ENCODE data around the gene GCA. TPM values are rescaled to one million over a fixed set of nuclear protein-coding genes. Genes with fewer than 3 reads are reported as not detected.
A peak's percentile ranks its signal among the peaks of the same experiment; 100 is the strongest.

GCA gene
- total RNA-seq (2021; fragmentation: NEBNext Ultra II Directional; extraction: Animal tissue kit (Norgen Biotek cat#: 25700)) (37.2 and 42.0 TPM in 2 replicates), polyA plus RNA-seq (2011; rRNA removed) (27.1 and 37.4 TPM in 2 replicates), polyA minus RNA-seq (2011; rRNA and poly(A)+ RNA removed) (38.8 and 41.2 TPM in 2 replicates)
- 41.2 TPM for polyA plus RNA-seq (2011; cell fraction: cytosol; rRNA removed)
- polyA plus RNA-seq (2011; cell fraction: nucleus; rRNA removed) = 39.4 TPM
- polyA plus RNA-seq (2012, experiment 1 of 2) = 47.8 to 68.4 TPM (median 56.9 TPM) in 4 replicates
- polyA plus RNA-seq (2012, experiment 2 of 2) = 4.8 TPM
- polyA plus RNA-seq (2013, experiment 1 of 2) = 17.2 TPM
- 16.9 TPM for polyA plus RNA-seq (2013, experiment 2 of 2)
- polyA minus RNA-seq (2011; cell fraction: cytosol; rRNA and poly(A)+ RNA removed) = 56.7 TPM
- polyA minus RNA-seq (2011; cell fraction: nucleus; rRNA and poly(A)+ RNA removed) = 21.2 TPM
- long read RNA-seq, experiment 1, transcript GCA-204 (8 exons, 1,992 nt) = major isoform, 23 of 46 reads
- long read RNA-seq, experiment 1, partial matches to known transcripts = 7 of 46 reads
- long read RNA-seq, experiment 1, other reads (novel, unspliced or antisense) = 15 of 46 reads
- long read RNA-seq, experiment 2, transcript GCA-204 (8 exons, 1,992 nt) = major isoform, 83 of 94 reads
- long read RNA-seq, experiment 2, partial matches to known transcripts = 1 of 94 reads
- long read RNA-seq, experiment 2, other reads (novel, unspliced or antisense) = 8 of 94 reads

GRCh38 chr2:162343824-162344616 lies at the start of gene GCA:
Gene GCA (plus strand): TSS chr2:162344132. CDS start chr2:162344249, 117 bp downstream.
- Histone ChIP-seq H2AK5ac (ENCODE audit: low read depth, low read length) (no peak within 1 kb of the TSS), H3K4me1 (replicated peaks in 1 of 4; ENCODE audit: control insufficient read depth in 3 of 4, insufficient read depth in 4 of 4, low read length in 3 of 4) (peaks cover 0 to 2% (median 0%) of the 10 kb centered on the region in 4 experiments; a peak in 3 of 7 replicates), H3K23me2 (ENCODE audit: low read depth, low read length) (0 out of 2 replicates have a peak, but pooled peaks cover 2% of the 10 kb centered on the region), H2BK12ac (ENCODE audit: low read depth, low read length) (no peak within 1 kb of the TSS), H3K4ac (replicated peaks; ENCODE audit: insufficient read length, low read depth, low read length) (no peak within 1 kb of the TSS), H2BK5ac (ENCODE audit: low read depth, low read length) (peak within 1 kb of the TSS; percentile 93), H4K5ac (ENCODE audit: insufficient read length, low read depth, low read length) (peak within 1 kb of the TSS; percentile 63), H3K18ac (ENCODE audit: extremely low read depth, low read length) (peak within 1 kb of the TSS; percentile 60; the same call in 1 of the 2 replicates), H4K91ac (replicated peaks; ENCODE audit: insufficient read length, low read length) (peak within 1 kb of the TSS; percentile 35), H3K23ac (ENCODE audit: insufficient read length) (no peak within 1 kb of the TSS), H2AFZ (ENCODE audit: low read length) (peak within 1 kb of the TSS; percentile 92), H3K36me3 (ENCODE audit: control insufficient read depth in 2 of 4, insufficient read depth in 4 of 4, low read length in 3 of 4) (peaks cover 0 to 2% (median 0%) of the 10 kb centered on the region in 4 experiments; a peak in 1 of 8 replicates), H3K79me2 (ENCODE audit: control insufficient read depth in 1 of 2, insufficient read depth in 2 of 2, low read length in 2 of 2) (peaks cover 0 to 35% of the 10 kb centered on the region in 2 experiments; a peak in 3 of 4 replicates), H2BK120ac (replicated peaks; ENCODE audit: low read depth, low read length) (peak within 1 kb of the TSS; percentile 79), H4K8ac (ENCODE audit: extremely low read depth, insufficient read depth, low read length) (no peak within 1 kb of the TSS; the same call in 1 of the 2 replicates), H3K9me3 (ENCODE audit: insufficient read depth in 2 of 2, low read depth in 1 of 2, low read length in 1 of 2) (no peaks in the 10 kb centered on the region), H3K14ac (ENCODE audit: insufficient read length) (no peak within 1 kb of the TSS), H3K4me2 (ENCODE audit: insufficient read depth in 1 of 2, low read depth in 2 of 2, low read length in 2 of 2) (peak within 1 kb of the TSS; percentile 67 to 70), H3K27me3 (replicated peaks in 1 of 4; ENCODE audit: control insufficient read depth in 3 of 4, extremely low read depth in 1 of 4, insufficient read depth in 3 of 4, low read length in 3 of 4) (no peaks in the 10 kb centered on the region), H2BK20ac (ENCODE audit: low read length) (no peak within 1 kb of the TSS), H3K4me3 (ENCODE audit: extremely low read depth in 1 of 4, insufficient read depth in 2 of 4, low read depth in 3 of 4, low read length in 4 of 4) (peak within 1 kb of the TSS; percentile 48 to 93 (median 86)), H2BK15ac (ENCODE audit: low read length) (0 out of 2 replicates have a peak within 1 kb of the TSS, but pooled peaks have one; percentile 18), H3K79me1 (ENCODE audit: low read depth, low read length) (no peaks in the 10 kb centered on the region), H3K9ac (replicated peaks in 1 of 4; ENCODE audit: extremely low read depth in 1 of 4, low read depth in 3 of 4, low read length in 3 of 4) (peak within 1 kb of the TSS in 3 of 4 experiments; percentile 78 to 84 (median 80); a peak in 6 of 7 replicates), H3K27ac (ENCODE audit: low read depth, low read length) (peak within 1 kb of the TSS; percentile 48; the same call in 1 of the 2 replicates), H3K56ac (replicated peaks; ENCODE audit: insufficient read length, low read depth, low read length) (no peak within 1 kb of the TSS), H4K20me1 (replicated peaks in 1 of 2; ENCODE audit: control insufficient read depth in 1 of 2, insufficient read depth in 2 of 2, low read length in 2 of 2) (no peaks in the 10 kb centered on the region)
- DNase-seq (ENCODE audit: low read depth in 1 of 2, low spot score in 2 of 2) (peak; percentile 95 to 96), FAIRE-seq (peak; percentile 96)
- POLR2A ChIA-PET (ENCODE audit: partially characterized antibody) = no interaction called here
- CTCF ChIA-PET (ENCODE audit: partially characterized antibody) = interaction anchor here (0.6 to 2.6 kb wide), 3 partner anchors 9 to 453 kb away, joined by 3 to 14 read pairs (median 4); no protein-coding TSS in a partner anchor
- 1% methylated on average over 52 of the region's 57 CpGs; no CpG with 5 or more reads in 1 of the 2 experiments for WGBS, 2 experiments (ENCODE audit: extremely low coverage in 1 of 2, insufficient coverage in 1 of 2, insufficient read length in 1 of 2, insufficient replicate concordance in 2 of 2, low coverage in 1 of 2, low lambda C conversion rate in 2 of 2, missing lambda C conversion rate in 1 of 2)
- TF ChIP-seq TEAD4 (IDR thresholded peaks at IDR 0.05; ENCODE audit: low read depth, low read length) = peak; percentile 26; the same call in 1 of the 2 replicates
- no peak for TF ChIP-seq EP300 (IDR thresholded peaks at IDR 0.05; ENCODE audit: borderline replicate concordance in 1 of 2, low read depth in 2 of 2, low read length in 2 of 2)
- peak; percentile 82 for TF ChIP-seq TAF1 (IDR thresholded peaks at IDR 0.05; ENCODE audit: low read depth, low read length)
- TF ChIP-seq POLR2AphosphoS5 (IDR thresholded peaks at IDR 0.05; ENCODE audit: low read depth, low read length) = peak; percentile 91
- TF ChIP-seq KDM4A (IDR thresholded peaks at IDR 0.05; ENCODE audit: low read depth, low read length, severe bottlenecking) = peak; percentile 93
- TF ChIP-seq KDM1A (IDR thresholded peaks at IDR 0.05; ENCODE audit: borderline replicate concordance, low read length) = peak; percentile 16; the same call in 1 of the 2 replicates
- peak; percentile 90 for TF ChIP-seq MAX (IDR thresholded peaks at IDR 0.05)

Measured in H1 (cell line).